Hypothalamus (tissue), 51 donors: ENCODE measurements around the gene OR2V2.

Source experiments
- DNase-seq, 51 donors: peaks; one replicate each; lab custom pipeline; 2025; lab: John Stamatoyannopoulos, UW

OR2V2 gene

GRCh38 chr5:181140766-181141165 is 6.6 kb upstream of the OR2V2 start:
- DNase-seq: no peak

- DNase-seq: no peak
Measured at GRCh38 chr5:181142054-181142453, 5.3 kb upstream of the OR2V2 start.

DNA sequence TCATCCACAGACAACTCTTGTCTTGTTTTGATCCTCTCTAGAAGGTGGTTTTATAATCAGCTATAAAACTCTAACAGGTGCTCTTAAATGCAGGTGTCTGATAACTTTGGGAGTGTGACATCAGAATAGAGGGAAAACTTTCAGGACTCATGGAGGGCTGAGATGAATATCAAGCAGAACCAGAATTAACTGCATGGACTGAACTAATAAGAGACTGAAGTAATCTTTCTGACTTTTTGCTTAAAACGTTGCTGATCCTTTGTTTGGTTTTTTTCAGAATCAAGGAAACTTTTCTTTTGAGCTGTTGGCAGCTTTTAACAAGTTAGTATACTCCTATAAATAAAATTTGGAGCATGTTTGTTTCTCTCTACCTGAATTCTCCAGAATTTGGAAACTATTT is 2.3 kb upstream of the OR2V2 start:
- no peak for DNase-seq

GRCh38 chr5:181149355-181149754 is 2.0 kb downstream of the OR2V2 start:
- DNase-seq: no peak

DNA sequence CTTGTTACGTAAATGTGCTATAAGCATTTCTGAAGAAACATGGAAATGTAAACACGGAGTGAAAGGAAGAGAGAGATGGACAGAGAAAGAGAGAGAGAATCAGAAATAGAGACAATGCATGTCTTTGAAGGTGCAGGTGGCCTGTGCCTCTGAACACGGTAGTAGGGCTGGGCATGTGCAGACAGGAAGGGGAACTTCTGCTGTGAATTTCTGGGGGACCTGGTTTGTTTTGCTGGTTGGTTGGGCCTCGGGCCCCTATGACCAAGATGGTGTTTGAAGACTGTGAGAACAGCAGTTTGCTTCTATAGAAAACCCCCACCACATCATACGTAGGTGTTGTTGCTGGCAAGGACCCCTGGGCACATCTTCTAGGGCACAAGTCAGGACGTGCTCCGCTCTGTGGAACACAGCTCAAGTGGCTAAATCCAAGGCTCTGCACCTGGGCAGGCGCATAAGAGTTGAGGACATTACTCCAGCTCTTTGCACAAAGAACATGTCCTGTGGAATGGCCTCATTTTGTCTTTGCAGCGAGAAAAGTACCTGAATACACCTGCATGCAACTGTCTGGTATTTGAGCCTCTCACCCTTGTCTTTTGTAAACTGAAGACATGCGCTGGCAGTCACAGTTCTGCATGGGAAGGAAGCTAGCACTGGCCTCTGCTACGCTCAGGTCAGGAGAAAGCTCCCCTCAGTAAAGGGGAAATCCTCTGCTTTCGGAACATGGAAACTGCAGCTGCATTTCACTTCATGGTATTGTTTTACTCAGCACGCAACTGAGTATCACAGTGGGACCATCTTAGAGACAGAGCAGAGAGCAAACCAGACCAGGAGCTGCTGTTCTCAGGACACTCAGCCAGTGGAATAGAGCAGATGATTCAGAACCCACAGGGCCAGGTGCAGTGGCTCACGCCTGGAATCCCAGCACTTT is 2.7 kb downstream of the OR2V2 start:
- no peak for DNase-seq

DNA sequence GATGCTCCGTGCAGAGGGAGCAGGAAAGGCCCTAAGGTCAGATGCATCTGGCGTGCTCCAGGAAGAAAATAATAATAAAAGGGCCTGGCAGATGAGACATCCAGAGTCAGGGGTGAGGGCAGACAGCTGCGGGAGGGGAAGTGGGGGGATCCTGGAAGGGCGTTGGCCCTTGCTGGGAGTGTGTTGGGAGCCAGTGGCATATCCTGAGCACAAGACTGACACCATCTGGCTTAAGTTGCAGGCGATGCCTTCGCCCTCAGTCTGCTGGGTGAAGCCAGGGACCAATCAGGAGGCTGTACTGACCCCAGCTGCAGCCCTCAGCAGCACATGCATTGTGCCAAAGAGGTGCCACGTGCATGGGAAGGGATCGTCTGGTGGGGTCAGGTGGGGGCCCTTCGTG is 3.8 kb downstream of the OR2V2 start:
- DNase-seq: no peak

GRCh38 chr5:181152406-181152805 is 5.0 kb downstream of the OR2V2 start:
- no peak for DNase-seq

GRCh38 chr5:181153814-181154213 is 6.4 kb downstream of the OR2V2 start:
- DNase-seq: no peak

- no peak for DNase-seq
Measured at GRCh38 chr5:181156758-181157157, 9.4 kb downstream of the OR2V2 start.

DNA sequence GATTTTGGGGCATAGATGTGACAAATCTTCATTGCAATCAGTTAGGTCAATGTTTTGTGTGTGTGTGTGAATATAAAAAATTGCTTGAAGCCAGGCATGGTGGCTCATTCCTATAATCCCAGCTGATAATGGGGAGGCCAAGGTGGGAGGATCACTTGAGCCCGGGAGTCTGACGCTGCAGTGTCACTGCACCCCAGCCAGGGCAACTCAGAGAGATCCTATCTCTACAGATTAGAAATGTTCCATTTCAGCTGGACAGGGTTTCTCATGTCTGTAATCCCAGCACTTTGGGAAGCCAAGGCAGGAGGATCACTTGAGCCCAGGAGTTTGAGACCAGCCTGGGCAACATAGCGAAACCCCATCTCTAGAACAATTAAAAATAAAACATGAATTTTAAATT is 11.5 kb downstream of the OR2V2 start:
- DNase-seq: no peak

- DNase-seq: peak; percentile 20 to 92 (median 74)
Measured at GRCh38 chr5:181159286-181160151, 12.1 kb downstream of the OR2V2 start.

DNA sequence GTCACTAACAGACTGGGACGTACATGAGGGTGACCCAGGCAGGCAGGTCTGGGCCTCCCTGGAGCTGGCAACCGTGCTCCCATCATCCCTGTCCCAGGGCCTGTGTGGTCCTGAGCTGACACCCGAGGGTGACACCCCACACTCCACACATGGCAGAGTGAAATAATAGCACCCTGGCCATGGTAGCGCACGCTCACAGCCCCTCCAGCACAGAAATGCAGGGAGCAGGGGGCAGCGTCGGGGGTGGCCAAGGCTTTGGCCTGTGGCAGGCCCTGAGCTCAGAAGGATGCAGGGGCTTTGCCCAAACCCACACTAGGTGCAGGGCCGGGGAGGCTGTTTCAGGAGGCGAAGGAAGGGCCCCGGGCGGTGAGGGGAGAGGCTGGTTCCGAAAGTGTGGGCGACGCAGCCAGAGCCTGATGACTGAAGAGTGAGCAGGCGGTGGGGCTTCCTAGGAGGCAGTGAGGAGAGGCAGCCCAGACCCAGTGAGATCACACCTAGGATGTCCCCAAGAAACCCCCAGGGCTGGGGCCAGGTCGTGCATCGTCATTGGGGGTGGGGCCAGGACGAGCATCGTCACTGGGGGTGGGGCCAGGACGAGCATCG is 12.9 kb downstream of the OR2V2 start:
- DNase-seq: peak in 40 of 51 donors; percentile 6 to 75 (median 32)

- DNase-seq: peak in 45 of 51 donors; percentile 12 to 88 (median 59)
Measured at GRCh38 chr5:181160755-181161533, 13.6 kb downstream of the OR2V2 start.

DNA sequence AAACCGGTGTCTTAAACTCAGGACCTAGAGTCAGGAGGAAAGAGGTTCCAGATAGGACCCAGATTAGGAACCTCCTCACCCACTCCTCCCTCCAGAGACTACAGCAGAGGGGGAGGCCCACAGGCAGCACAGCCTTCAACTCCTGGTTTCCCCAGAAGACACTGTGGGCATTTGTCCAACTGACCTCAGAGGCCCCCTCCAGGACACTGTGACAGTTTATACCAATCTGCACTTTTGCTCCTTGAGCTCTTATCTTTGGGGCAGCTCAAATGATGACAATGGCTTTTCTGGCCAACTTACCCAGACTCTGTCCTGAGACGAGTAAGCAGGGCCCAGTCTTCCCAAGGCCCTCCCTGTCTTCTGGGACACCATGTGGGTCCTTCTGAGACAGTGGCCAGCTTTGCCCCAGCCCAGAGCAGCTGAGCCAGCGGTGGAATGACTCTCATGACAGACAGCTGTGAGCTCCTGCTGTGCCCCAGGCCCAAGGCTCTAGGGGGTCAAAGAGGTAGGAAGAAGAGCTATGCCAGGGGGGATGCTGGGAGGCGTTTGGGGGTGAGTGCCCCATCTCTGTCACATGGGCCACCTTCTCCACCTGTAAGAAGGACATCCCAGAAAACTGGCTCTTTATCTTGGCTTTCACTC is 14.3 kb downstream of the OR2V2 start:
- DNase-seq: peak in 1 of 51 donors; percentile 42

- DNase-seq: no peak
Measured at GRCh38 chr5:181163487-181164075, 16.2 kb downstream of the OR2V2 start.

DNA sequence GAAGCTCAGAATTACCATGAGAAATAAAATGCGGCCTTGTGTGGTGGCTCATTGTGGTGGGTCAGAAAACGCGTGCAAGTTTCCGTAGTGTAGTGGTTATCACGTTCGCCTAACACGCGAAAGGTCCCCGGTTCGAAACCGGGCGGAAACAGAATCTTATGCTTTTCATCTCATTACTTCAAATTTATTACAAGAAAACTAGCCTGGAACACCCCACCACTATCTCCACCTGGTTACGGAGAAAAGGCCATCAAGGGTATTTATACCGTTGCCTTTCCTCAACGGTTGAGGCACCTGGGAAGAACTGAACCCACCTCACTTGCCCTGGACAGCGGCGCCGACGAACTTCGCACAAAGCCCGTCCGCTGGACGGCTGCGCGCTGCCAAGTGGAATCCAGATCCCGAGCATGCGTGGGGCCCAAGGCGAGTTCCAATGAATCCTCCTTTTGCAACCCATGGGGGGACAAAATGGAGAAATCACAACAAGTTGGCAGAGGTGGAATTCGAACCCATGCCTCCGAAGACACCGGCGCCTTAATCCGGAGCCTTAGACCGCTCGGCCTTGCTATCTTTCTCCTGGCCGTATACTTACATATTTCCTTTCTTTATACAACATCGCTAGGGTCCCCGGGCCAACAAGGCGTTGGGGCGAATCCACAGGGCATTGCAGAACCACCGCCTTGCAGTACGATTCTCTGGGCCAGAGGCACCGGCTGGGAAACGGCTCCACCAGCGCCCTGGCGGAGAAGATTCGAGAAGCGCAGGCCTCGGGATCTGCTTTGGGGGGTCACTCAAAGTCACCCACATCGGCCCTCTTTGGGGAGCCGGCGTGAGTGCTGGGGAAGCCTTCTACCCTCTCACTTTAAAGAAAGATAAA is 16.9 kb downstream of the OR2V2 start:
- DNase-seq: no peak

GRCh38 chr5:181166812-181167733 is 19.7 kb downstream of the OR2V2 start:
- DNase-seq: no peak
